GM12878 (cell line): ENCODE results near the gene PPP1R7.

Experiments
- BHLHE40 ChIP-seq, 2 experiments: fragments of 450-650 bp in 1 of 2; IDR thresholded peaks; 2 replicates each; pipeline ENCODE4 v1.6.1; 2011 to 2017; ENCODE audit warnings: low read depth in 2 of 2, borderline replicate concordance in 1 of 2, improper control_type of control experiment in 1 of 2, low read length in 1 of 2, mild to moderate bottlenecking in 1 of 2
- EZH2 ChIP-seq: IDR thresholded peaks from 2 replicates; pipeline ENCODE4 v1.6.1; 2012; ENCODE audit warnings: low read depth, mild to moderate bottlenecking, control low read depth, inconsistent platforms, low read length, borderline replicate concordance; ENCODE audit not compliant: control insufficient read depth
- SMC3 ChIP-seq: IDR thresholded peaks from 2 replicates; pipeline ENCODE4 v1.6.1; 2011; ENCODE audit warnings: low read length, improper control_type of control experiment, borderline replicate concordance
- TF ChIP-seq, protein P1 (sequence below), 3 experiments: IDR thresholded peaks in 2 of 3; conservative IDR thresholded peaks in 1 of 3; 2 replicates each; pipeline ENCODE4 v1.5.1; 2011; ENCODE audit warnings: low read depth in 3 of 3, low read length in 3 of 3, mild to moderate bottlenecking in 3 of 3, control low read depth in 2 of 3, moderate library complexity in 2 of 3, inconsistent platforms in 1 of 3, mixed read lengths in 1 of 3; ENCODE audit not compliant: control insufficient read depth in 2 of 3, insufficient read depth in 1 of 3; ENCODE audit errors: extremely low read depth in 1 of 3

DNA sequence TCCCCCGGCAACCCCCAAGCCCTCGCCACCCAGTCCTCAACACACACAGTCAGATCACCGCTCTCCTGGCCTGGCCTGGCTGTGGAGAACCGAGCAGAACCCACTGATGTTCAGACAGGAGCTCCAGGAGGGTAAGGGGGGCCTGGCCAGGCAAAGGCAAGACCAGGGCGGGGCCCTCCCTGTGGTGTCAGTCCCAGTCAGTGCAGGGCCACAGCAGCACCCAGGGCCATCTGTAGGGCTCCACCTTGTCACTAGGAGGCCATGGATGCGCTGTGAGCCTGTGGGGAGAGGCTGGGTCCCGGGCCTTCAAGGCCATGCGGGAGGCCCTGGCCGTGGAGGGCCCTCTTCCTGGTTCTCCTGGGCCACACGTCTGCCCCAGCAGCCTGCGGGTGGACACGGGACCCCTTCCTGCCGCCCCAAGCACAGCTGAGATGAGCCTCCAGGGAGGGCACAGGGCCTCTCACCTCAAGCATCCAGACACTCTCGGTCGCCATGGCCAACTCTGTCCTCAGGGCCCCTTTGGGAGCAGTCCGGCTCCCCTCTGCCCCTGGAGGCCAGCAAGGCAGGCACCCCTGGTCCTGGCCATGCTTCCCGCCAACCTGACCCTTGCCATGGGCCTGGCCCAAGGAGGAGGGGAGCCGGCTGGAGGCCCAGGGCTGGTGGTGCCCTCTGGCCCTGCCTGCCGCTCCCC lies 40.2 kb downstream of the PPP1R7 start:
- no peak for TF ChIP-seq EZH2
- TF ChIP-seq SMC3 = no peak
- TF ChIP-seq BHLHE40 (IDR thresholded peaks at IDR 0.05; ENCODE audit: borderline replicate concordance in 1 of 2, low read depth in 2 of 2, low read length in 1 of 2) = no peak
- TF ChIP-seq, protein P1, sequence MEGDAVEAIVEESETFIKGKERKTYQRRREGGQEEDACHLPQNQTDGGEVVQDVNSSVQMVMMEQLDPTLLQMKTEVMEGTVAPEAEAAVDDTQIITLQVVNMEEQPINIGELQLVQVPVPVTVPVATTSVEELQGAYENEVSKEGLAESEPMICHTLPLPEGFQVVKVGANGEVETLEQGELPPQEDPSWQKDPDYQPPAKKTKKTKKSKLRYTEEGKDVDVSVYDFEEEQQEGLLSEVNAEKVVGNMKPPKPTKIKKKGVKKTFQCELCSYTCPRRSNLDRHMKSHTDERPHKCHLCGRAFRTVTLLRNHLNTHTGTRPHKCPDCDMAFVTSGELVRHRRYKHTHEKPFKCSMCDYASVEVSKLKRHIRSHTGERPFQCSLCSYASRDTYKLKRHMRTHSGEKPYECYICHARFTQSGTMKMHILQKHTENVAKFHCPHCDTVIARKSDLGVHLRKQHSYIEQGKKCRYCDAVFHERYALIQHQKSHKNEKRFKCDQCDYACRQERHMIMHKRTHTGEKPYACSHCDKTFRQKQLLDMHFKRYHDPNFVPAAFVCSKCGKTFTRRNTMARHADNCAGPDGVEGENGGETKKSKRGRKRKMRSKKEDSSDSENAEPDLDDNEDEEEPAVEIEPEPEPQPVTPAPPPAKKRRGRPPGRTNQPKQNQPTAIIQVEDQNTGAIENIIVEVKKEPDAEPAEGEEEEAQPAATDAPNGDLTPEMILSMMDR (IDR thresholded peaks at IDR 0.05 in 2 of 3, conservative IDR thresholded peaks at IDR 0.05 in 1 of 3; ENCODE audit: control insufficient read depth in 2 of 3, extremely low read depth in 1 of 3, insufficient read depth in 1 of 3, low read depth in 3 of 3, low read length in 3 of 3) = no peak
